Upper lobe of left lung (tissue), 6 donors: ENCODE data around the gene B4GALNT3. TPM values are rescaled to one million over a fixed set of nuclear protein-coding genes. Genes with fewer than 3 reads are reported as not detected.

Source experiments
- ATAC-seq, 2 donors: fragments of 200-7000 bp; cut with Tn5 transposase; one replicate each; pipeline ENCODE4 v1.9.1; 2022; ENCODE audit warnings: mild to moderate bottlenecking in 2 of 2, moderate library complexity in 2 of 2; ENCODE audit not compliant: low FRiP score in 2 of 2
- DNase-seq, 2 donors: peaks; one replicate each; pipeline ENCODE4 v3.0.0-alpha.2; 2019 to 2020
- H3K27ac ChIP-seq, 4 donors: fragments of 200-600 bp; sonication (generic); one replicate each; pipeline ENCODE4 v1.5.1; 2016 to 2019
- H3K27me3 ChIP-seq, 4 donors: fragments of 200-600 bp; sonication (generic); one replicate each; pipeline ENCODE4 v1.5.1; 2017 to 2019
- H3K36me3 ChIP-seq, 4 donors: fragments of 200-600 bp; sonication (generic); one replicate each; pipeline ENCODE4 v1.5.1; 2016 to 2019
- H3K4me1 ChIP-seq, 4 donors: fragments of 200-600 bp; sonication (generic); one replicate each; pipeline ENCODE4 v1.5.1; 2018 to 2019
- H3K4me3 ChIP-seq, 4 donors: fragments of 200-600 bp; sonication (generic); one replicate each; pipeline ENCODE4 v1.5.1; 2017 to 2019; ENCODE audit warnings: mild to moderate bottlenecking in 2 of 4, moderate library complexity in 1 of 4
- H3K9me3 ChIP-seq, 4 donors: fragments of 200-600 bp; sonication (generic); one replicate each; pipeline ENCODE4 v1.5.1; 2018 to 2019
- EP300 ChIP-seq, 4 donors: sonication (generic); formaldehyde crosslinking; IDR thresholded peaks; one replicate each; pipeline ENCODE4 v1.5.1; 2017; ENCODE audit warnings: antibody characterized with exemption in 4 of 4, control low read depth in 2 of 4
- POLR2A ChIP-seq, 4 donors: fragments of 450-650 bp; IDR thresholded peaks; one replicate each; pipeline ENCODE4 v1.5.1; 2016 to 2017; ENCODE audit warnings: antibody characterized with exemption in 4 of 4, mild to moderate bottlenecking in 2 of 4
- POLR2AphosphoS5 ChIP-seq, 2 donors: sonication (generic); formaldehyde crosslinking; IDR thresholded peaks; one replicate each; pipeline ENCODE4 v1.5.1; 2017; ENCODE audit warnings: antibody characterized with exemption in 2 of 2
- WGBS, 2 donors: methylation state at CpG; one replicate each; pipeline ENCODE4 v1.1.5; 2017 to 2018; 5-methylcytosine and 5-hydroxymethylcytosine counted together
- total RNA-seq, 6 donors: library from RNA; depleted of rRNA in 4 of 6; stranded (reverse); fragments of >200 nt in 4 of 6; gene quantifications; one replicate each; pipeline versions ENCODE4 v1.1.0 to v1.2.1, GENCODE V29; 2016 to 2021
- TF ChIP-seq, protein P1 (sequence below), 6 experiments: fragments of 450-650 bp in 4 of 6; fragments of 200-600 bp in 2 of 6; sonication (generic) in 2 of 6; IDR thresholded peaks; one replicate each; pipeline ENCODE4 v1.5.1; 2016 to 2019; ENCODE audit warnings: antibody characterized with exemption in 6 of 6
- donor health status: DM: no; HTN: no; CAD: no; lungs with moderate emphysema.
- donor health status: DM: no; HTN: yes; CAD: no; lungs with severe emphysema.

B4GALNT3 gene
- total RNA-seq, 6 donors from 2014 or later, result 22.2 to 36.0 (median 26.9) TPM

- no peak overlapping the region for H3K27ac ChIP-seq
- TF ChIP-seq POLR2A (IDR thresholded peaks at IDR 0.05) (no peak), POLR2AphosphoS5 (IDR thresholded peaks at IDR 0.05) (no peak), EP300 (IDR thresholded peaks at IDR 0.05) (no peak)
- TF ChIP-seq, protein P1, sequence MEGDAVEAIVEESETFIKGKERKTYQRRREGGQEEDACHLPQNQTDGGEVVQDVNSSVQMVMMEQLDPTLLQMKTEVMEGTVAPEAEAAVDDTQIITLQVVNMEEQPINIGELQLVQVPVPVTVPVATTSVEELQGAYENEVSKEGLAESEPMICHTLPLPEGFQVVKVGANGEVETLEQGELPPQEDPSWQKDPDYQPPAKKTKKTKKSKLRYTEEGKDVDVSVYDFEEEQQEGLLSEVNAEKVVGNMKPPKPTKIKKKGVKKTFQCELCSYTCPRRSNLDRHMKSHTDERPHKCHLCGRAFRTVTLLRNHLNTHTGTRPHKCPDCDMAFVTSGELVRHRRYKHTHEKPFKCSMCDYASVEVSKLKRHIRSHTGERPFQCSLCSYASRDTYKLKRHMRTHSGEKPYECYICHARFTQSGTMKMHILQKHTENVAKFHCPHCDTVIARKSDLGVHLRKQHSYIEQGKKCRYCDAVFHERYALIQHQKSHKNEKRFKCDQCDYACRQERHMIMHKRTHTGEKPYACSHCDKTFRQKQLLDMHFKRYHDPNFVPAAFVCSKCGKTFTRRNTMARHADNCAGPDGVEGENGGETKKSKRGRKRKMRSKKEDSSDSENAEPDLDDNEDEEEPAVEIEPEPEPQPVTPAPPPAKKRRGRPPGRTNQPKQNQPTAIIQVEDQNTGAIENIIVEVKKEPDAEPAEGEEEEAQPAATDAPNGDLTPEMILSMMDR (IDR thresholded peaks at IDR 0.05), result no peak
- ATAC-seq, result no peak
- H3K9me3 ChIP-seq, result no peaks in the 10 kb centered on the region
- H3K4me1 ChIP-seq, result no peaks in the 10 kb centered on the region
- H3K4me3 ChIP-seq, result no peak overlapping the region
- WGBS, 2 donors, result 75 to 80% methylated on average over 7 of the region's 7 CpGs
- H3K36me3 ChIP-seq, result no peaks in the 10 kb centered on the region
- DNase-seq, result no peak
- H3K27me3 ChIP-seq, result no peaks in the 10 kb centered on the region
Measured at GRCh38 chr12:522692-523378, 63.1 kb downstream of the B4GALNT3 start.

DNA sequence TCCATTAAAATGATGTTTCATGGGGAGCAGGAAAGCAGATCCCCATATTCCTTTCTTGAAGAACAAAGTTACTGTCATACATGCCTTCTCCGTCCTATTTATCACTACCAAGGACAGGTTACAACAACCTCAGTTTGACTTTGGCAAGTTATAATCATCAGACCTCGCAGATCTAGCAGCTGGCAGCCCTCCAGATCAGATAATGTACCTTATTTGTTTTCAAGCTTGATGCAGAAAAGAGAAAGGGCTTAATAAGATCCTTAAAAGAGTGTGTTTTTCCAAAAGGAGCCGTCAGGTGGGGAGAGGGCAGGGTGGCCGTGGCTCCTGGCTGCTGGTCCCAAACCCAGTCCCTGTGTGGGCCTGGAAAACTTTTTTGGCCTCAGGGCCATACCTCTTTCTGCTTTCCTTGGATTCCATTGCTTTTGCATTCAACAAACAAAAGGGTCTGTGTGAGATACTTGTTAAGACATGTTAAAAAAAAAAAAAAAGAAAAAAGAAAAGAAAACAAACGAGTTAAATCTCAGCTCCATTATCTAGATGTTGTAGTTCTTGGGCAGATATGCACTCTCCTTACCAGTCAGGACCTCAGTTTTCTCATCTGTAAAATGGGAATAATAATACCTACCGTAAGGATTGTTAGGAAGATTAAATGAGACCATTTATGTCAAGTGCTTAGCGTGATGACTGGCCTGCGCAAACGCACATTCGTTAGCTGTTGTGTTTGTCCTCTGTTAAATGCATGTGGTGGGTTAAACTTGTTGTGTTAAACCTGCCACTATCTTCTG lies 64.6 kb downstream of the B4GALNT3 start:
- Histone ChIP-seq H3K4me1 (no peaks in the 10 kb centered on the region), H3K9me3 (no peaks in the 10 kb centered on the region), H3K4me3 (no peak overlapping the region), H3K27ac (no peak overlapping the region), H3K27me3 (no peaks in the 10 kb centered on the region), H3K36me3 (no peaks in the 10 kb centered on the region)
- no peak for TF ChIP-seq POLR2AphosphoS5 (IDR thresholded peaks at IDR 0.05)
- TF ChIP-seq, protein P1 (IDR thresholded peaks at IDR 0.05), result no peak
- 70 to 73% methylated on average over 10 of the region's 10 CpGs for WGBS, 2 donors
- no peak for DNase-seq
- ATAC-seq, result no peak

- H3K9me3 ChIP-seq, result no peaks in the 10 kb centered on the region
- no peak for DNase-seq
- H3K27ac ChIP-seq, result no peak overlapping the region
- no peak for ATAC-seq
- no peaks in the 10 kb centered on the region for H3K36me3 ChIP-seq
- no peak for TF ChIP-seq POLR2AphosphoS5 (IDR thresholded peaks at IDR 0.05)
- TF ChIP-seq, protein P1 (IDR thresholded peaks at IDR 0.05), result no peak
- no peak for TF ChIP-seq EP300 (IDR thresholded peaks at IDR 0.05)
- no peak for TF ChIP-seq POLR2A (IDR thresholded peaks at IDR 0.05)
- 69 to 88% methylated on average over 6 of the region's 6 CpGs for WGBS, 2 donors
- no peak overlapping the region for H3K4me3 ChIP-seq
- H3K4me1 ChIP-seq, result no peaks in the 10 kb centered on the region
- H3K27me3 ChIP-seq, result no peaks in the 10 kb centered on the region
Measured at GRCh38 chr12:526089-526488, 66.3 kb downstream of the B4GALNT3 start.

DNA sequence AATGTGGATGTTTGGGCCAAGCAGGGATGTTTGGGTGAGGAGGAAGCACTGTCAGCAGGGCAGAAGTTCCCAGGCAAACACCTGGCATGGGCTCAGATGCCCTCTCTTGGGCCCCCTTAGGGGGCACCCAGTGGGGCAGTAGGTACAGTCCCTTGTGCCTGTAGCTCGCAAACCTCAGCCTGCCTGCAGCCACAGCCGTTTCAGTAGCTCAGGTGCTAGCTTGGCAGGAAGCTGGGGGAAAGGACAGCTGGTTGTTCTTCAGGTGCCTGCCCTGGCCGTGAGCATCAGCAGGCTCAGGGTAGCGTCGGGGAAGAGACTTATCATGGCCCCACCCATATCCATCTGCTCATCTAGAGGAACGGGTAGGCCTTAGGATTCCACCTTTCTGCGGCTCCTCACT lies 67.5 kb downstream of the B4GALNT3 start:
- no peaks in the 10 kb centered on the region for H3K4me1 ChIP-seq
- H3K9me3 ChIP-seq, result peaks cover 0 to 5% (median 1%) of the 10 kb centered on the region in 4 donors
- H3K27me3 ChIP-seq, result no peaks in the 10 kb centered on the region
- H3K36me3 ChIP-seq, result no peaks in the 10 kb centered on the region
- ATAC-seq (no peak), DNase-seq (no peak)
- no peak overlapping the region for H3K4me3 ChIP-seq
- H3K27ac ChIP-seq, result no peak overlapping the region
- 81 to 91% methylated on average over 4 to 6 of the region's 7 CpGs for WGBS, 2 donors
- TF ChIP-seq EP300 (IDR thresholded peaks at IDR 0.05), result no peak
- no peak for TF ChIP-seq POLR2A (IDR thresholded peaks at IDR 0.05)
- TF ChIP-seq, protein P1 (IDR thresholded peaks at IDR 0.05), result no peak
